ENCODE data around the gene TMEM255B.

Gene TMEM255B

GRCh38 chr13:113806526-113806925 lies 47.5 kb downstream of the TMEM255B start:
- no peak for DNase-seq

GRCh38 chr13:113808058-113808834 lies 49.2 kb downstream of the TMEM255B start:
- no peak for DNase-seq

DNA sequence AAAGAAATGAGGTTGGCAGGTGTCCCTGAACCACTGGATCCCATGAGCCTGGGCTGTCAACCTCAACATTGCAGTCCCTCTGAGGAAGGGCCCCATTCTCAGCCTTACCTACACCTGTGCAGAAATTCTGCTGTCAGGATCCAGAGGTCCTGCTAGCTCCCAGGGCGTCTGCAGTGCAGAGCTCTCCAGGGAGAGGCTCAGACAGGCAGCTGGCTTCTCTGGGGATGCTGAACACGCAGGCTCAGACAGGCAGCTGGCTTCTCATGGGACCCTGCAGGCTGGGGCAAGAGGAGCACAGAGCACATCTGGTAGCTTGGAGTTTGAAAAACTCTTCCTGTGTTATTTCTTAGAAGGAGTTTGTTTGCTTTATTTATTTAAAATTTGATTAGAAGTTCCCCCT lies 50.9 kb downstream of the TMEM255B start:
- DNase-seq, result no peak

- DNase-seq, result no peak
Measured at GRCh38 chr13:113810640-113811039, 51.6 kb downstream of the TMEM255B start.

GRCh38 chr13:113811081-113811928 lies 52.3 kb downstream of the TMEM255B start:
- no peak for DNase-seq

- DNase-seq, result no peak
Measured at GRCh38 chr13:113812178-113813040, 53.4 kb downstream of the TMEM255B start.

GRCh38 chr13:113813070-113813748 lies 54.2 kb downstream of the TMEM255B start:
- DNase-seq, result no peak

- DNase-seq, result no peak
Measured at GRCh38 chr13:113813749-113814434, 54.9 kb downstream of the TMEM255B start.

DNA sequence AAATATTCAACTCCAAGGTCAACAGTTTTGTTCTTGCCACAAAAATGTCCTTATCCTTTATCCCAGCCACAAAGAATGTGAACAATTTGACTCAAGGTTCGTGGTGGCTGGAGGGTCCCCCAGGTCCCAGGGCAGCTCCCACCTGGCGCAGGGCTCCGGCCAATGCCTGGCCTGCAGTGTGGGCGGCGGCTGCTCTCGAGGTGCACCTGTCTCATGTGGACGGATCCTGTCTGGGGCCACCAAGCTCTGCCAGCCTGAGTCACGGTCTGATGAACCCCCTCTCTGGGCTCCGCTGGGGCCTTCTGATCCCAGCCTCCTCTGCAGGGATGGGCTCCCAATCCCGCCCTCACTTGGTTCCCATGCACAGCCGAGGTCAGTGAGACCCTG lies 55.4 kb downstream of the TMEM255B start:
- no peak for DNase-seq

GRCh38 chr13:113815151-113816058 lies 56.4 kb downstream of the TMEM255B start:
- peak; percentile 87 for DNase-seq

GRCh38 chr13:113816254-113816929 lies 57.4 kb downstream of the TMEM255B start:
- DNase-seq, result peak; percentile 22

DNA sequence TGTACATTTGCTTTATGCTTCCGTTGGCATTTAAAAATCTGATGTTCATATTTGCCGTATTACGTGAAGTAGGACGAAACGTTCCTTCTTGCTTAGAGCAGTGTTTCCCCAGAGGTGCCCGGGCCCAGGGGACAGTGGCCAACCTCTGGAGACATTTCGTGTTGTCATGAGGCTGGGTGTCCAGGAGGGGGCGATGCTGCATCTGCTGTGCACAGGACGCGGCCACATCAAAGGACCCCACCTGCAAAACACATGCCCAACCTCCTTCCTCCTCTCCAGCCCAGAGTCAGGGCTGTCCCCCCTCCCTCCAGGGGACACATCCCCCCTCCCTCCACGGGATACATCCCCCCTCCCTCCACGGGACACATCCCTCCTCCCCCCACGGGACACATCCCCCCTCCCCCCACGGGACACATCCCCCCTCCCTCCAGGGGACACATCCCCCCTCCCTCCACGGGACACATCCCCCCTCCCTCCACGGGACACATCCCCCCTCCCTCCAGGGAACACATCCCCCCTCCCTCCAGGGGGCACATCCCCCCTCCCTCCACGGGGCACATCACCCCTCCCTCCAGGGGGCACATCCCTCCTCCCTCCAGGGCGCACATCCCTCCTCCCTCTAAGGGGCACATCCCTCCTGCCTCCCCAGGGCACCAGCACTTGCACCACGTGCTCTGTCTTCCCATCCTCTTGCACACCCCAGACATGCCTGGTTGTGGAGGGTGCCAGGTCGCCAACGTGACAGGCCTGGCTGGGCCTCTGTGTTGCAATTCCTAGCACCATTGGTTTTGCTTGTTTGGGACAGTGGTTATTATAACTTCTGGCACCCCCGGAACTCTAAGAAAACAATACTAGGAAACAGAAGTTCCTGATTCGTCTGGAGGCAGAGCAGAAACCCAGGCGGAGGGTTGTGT lies 58.2 kb downstream of the TMEM255B start:
- peak; percentile 90 for DNase-seq

DNA sequence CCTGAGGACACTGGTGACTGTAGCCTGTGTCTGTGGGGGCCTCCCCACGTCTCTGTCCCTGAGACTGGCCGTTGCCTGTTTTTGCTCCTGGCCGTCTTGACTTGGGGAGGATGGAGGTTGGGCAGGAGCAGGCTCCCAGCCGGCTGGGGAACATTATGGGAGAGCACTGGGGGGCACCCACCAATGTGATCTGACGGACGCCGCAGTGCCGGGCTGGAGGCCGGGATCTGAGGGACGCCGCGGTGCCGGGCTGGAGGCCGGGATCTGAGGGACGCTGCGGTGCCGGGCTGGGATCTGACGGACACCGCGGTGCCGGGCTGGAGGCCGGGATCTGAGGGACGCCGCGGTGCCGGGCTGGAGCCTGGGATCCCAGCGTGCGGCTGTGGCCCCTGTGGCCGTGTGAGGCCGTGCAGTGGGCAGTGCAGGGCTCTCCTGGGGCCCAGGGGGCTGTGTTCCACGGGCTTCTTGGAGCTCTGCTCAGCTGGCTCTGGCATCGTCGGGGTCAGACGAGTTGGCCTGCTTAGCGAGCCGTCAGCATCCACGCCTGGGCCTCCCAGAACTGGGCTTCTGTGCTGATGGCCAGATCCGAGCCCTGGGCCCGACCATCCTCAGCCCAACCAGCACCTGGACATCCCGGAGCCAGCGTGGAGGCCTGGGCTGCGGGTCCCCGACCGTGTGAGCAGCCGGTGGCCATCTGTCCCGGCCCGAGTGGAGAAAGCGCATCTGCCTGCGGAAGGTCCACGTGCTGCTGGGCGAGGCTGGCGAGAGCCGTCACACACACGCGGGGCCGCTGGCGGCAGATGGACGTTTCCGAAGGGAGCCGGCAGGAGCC lies 59.0 kb downstream of the TMEM255B start:
- no peak for DNase-seq

DNA sequence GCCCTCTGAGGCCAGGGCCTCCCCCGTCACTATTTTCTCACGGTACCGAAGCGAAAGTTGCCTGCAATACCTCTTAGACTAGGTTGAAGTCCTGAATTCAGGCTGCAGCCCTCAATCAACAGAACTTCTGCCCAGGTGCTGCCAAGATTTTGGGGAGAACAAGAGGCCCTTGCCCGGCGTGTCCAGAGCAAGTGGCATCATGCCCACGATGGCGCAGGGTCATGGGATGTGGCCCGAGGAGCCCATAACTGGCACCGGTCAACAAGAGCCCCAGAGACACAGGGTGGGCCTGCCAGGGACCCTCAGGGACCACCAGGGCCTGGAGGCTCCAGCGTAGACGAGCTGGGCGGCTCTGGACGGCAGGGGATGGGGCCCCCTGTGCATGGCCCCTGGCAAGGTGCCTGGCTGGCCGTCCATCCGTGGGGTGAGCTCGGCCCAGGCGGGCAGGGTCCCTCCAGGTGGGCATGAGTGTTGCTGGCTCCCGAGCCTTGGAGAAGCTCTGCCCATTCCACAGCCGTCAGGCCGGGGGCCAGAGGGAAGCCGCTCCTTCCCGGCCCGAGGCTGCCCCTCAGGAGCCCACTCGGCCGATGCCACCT lies 59.8 kb downstream of the TMEM255B start:
- DNase-seq, result no peak

GRCh38 chr13:113819341-113819730 lies 60.3 kb downstream of the TMEM255B start:
- no peak for DNase-seq

DNA sequence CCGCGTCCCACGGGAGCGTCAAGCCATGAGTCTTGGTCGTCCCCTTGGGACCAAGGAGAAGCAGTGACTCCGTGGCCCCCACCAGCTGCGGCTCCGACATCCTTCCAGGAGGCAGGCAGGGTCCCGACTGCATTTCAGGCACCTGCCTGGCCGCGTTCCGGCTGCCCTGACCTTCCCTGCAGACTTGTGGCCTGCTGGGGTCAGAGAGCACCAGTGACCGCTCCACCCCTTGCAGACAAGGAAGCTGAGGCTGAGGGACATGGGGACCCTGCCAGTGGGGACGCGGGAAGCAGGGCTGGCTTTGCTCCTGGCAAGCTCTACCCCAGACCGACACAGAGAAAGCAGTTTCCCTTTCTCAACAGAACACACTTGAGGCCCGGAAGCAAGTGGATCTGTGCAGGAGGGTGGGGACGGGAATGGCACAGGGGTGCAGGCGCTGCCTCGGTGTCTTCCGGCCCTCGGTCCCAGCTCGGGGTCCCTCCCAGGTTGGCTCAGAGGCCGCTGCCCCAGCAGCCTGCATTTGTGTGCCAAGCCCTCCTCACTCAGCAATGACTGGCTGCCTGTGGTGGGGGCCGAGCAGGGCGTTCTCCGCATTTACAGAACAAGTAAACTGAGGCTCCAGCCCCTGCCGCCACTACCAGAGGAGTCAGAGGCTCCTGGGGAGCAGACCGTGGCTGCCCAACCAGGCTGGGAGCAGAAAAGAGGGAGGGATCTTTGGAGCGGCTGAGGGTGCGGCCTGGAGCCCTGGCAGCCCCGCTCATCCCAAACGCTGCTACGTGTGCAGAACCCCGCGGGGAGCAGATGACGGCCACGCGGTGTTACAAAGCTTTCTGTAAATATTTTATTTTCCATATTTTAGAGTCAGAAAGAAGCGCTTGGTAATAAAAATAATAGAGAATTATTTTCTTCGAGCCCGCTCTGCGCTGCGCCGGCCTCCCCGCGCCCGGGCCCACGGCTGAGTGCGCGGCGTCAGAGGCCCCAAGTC lies 61.0 kb downstream of the TMEM255B start:
- no peak for DNase-seq
